H1 (cell line): Measurements from ENCODE around the gene KCND3. TPM values are rescaled to one million over a fixed set of nuclear protein-coding genes. Genes with fewer than 3 reads are reported as not detected.

ENCODE experiments used
- ASH2L ChIP-seq: fragments of 200-600, 300-600 bp; sonication (generic); IDR thresholded peaks from one replicate; pipeline ENCODE4 v1.7.1; 2017; ENCODE audit warnings: low read length
- HDAC2 ChIP-seq, 2 experiments: fragments of 300-600 bp in 1 of 2; sonication (generic) in 1 of 2; IDR thresholded peaks; 2 replicates each; pipeline ENCODE4 v1.6.1; 2011 to 2012; ENCODE audit warnings: low read depth in 2 of 2, low read length in 2 of 2, mild to moderate bottlenecking in 2 of 2, moderate library complexity in 2 of 2, borderline replicate concordance in 1 of 2, inconsistent platforms in 1 of 2
- SIN3A ChIP-seq, 2 experiments: IDR thresholded peaks in 1 of 2; conservative IDR thresholded peaks in 1 of 2; 2 replicates each; pipeline ENCODE4 v1.6.1; 2011 to 2012; ENCODE audit warnings: low read length in 2 of 2, improper control_type of control experiment in 1 of 2, low read depth in 1 of 2, mild to moderate bottlenecking in 1 of 2
- polyA plus RNA-seq, 7 experiments: library from polyadenylated mRNA; depleted of rRNA in 3 of 7; stranded (reverse) in 5 of 7; unstranded in 2 of 7; fragments of >200 nt in 5 of 7; fragments of 200-250 nt in 2 of 7; gene quantifications; 1 replicate in 5 of 7; 2 replicates in 1 of 7; 4 replicates in 1 of 7; pipeline versions ENCODE4 v1.2.1 to v1.2.3, GENCODE V29; 2011 to 2013; ENCODE audit warnings: missing spikeins in 2 of 7, mixed read lengths in 2 of 7
- total RNA-seq: library from RNA; stranded (reverse); fragmentation: NEBNext Ultra II Directional; extraction: Animal tissue kit (Norgen Biotek cat#: 25700); gene quantifications from 2 replicates; pipeline ENCODE4 v1.2.1, GENCODE V29; 2021
- TF ChIP-seq, protein P1 (sequence below): IDR thresholded peaks from 2 replicates; pipeline ENCODE4 v1.6.1; 2012; ENCODE audit warnings: low read length, inconsistent platforms

The KCND3 gene
- total and polyA plus RNA-seq, 2 of the 8 experiments (the other 6 are each of a cell fraction or from before 2014, with no cell fraction given): 0.14 to 0.48 TPM

- TF ChIP-seq, protein P1, sequence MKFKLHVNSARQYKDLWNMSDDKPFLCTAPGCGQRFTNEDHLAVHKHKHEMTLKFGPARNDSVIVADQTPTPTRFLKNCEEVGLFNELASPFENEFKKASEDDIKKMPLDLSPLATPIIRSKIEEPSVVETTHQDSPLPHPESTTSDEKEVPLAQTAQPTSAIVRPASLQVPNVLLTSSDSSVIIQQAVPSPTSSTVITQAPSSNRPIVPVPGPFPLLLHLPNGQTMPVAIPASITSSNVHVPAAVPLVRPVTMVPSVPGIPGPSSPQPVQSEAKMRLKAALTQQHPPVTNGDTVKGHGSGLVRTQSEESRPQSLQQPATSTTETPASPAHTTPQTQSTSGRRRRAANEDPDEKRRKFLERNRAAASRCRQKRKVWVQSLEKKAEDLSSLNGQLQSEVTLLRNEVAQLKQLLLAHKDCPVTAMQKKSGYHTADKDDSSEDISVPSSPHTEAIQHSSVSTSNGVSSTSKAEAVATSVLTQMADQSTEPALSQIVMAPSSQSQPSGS: no peak
- TF ChIP-seq SIN3A (conservative IDR thresholded peaks at IDR 0.05 in 1 of 2, IDR thresholded peaks at IDR 0.05 in 1 of 2; ENCODE audit: low read depth in 1 of 2, low read length in 2 of 2) (no peak), ASH2L (no peak), HDAC2 (IDR thresholded peaks at IDR 0.05; ENCODE audit: borderline replicate concordance in 1 of 2, low read depth in 2 of 2, low read length in 2 of 2) (no peak)
These were observed 41.0 kb downstream of the KCND3 start (continued) for GRCh38 chr1:111948209-111949171.
